OCI-LY3 (cell line): ENCODE results near the gene TCERG1L.

Experiments used
- EZH2phosphoT487 ChIP-seq: fragments of 200-600 bp; shearing (Covaris generic); IDR thresholded peaks from 2 replicates; pipeline ENCODE4 v1.6.1; 2018; ENCODE audit warnings: antibody characterized with exemption, mixed run types, low read depth
- TF ChIP-seq, protein P1 (sequence below): fragments of 200-600, 300-600 bp; sonication (generic); IDR thresholded peaks from 2 replicates; pipeline ENCODE4 v1.5.1; 2014; ENCODE audit warnings: antibody characterized with exemption, low read length, low read depth

DNA sequence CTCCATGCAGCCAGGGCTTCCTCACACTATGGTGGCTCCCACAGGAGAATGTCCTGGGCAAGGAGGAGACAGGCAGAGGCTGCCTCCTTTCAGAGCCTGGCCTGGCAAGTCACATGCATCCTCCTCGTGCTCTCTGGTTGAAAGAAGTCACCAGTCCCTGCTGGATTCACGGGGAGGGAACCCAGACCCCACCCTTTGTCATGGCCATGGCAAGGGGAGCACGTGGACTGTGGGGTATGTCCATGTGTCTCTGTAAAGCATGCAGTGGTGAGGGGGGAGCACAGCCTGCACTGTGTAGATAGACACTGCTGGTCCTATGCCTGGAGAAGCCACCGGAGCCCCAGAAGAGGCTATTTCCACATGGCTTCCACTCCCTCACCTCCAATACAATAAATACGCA lies 225.0 kb downstream of the TCERG1L start:
- TF ChIP-seq, protein P1, sequence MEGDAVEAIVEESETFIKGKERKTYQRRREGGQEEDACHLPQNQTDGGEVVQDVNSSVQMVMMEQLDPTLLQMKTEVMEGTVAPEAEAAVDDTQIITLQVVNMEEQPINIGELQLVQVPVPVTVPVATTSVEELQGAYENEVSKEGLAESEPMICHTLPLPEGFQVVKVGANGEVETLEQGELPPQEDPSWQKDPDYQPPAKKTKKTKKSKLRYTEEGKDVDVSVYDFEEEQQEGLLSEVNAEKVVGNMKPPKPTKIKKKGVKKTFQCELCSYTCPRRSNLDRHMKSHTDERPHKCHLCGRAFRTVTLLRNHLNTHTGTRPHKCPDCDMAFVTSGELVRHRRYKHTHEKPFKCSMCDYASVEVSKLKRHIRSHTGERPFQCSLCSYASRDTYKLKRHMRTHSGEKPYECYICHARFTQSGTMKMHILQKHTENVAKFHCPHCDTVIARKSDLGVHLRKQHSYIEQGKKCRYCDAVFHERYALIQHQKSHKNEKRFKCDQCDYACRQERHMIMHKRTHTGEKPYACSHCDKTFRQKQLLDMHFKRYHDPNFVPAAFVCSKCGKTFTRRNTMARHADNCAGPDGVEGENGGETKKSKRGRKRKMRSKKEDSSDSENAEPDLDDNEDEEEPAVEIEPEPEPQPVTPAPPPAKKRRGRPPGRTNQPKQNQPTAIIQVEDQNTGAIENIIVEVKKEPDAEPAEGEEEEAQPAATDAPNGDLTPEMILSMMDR: no peak
- no peak for TF ChIP-seq EZH2phosphoT487
